GM12891 (cell line): ENCODE results near the gene TBC1D10B.

Experiments
- DNase-seq: peaks from one replicate; pipeline ENCODE4 v3.0.0; 2011; ENCODE audit warnings: low spot score; ENCODE audit not compliant: insufficient read length
- FAIRE-seq: peaks from 2 replicates; lab custom pipeline; 2011; peaks lifted over from hg19 to GRCh38; lab: Jason Lieb, UNC
- PAX5 ChIP-seq: IDR thresholded peaks from 2 replicates; pipeline ENCODE4 v1.6.1; 2011; ENCODE audit warnings: low read length, moderate library complexity, mild to moderate bottlenecking; ENCODE audit not compliant: insufficient read depth, severe bottlenecking
- POLR2A ChIP-seq: IDR thresholded peaks from 2 replicates; pipeline ENCODE4 v1.6.1; 2011; ENCODE audit warnings: low read depth, low read length, control low read depth
- POLR2AphosphoS5 ChIP-seq: IDR thresholded peaks from 2 replicates; pipeline ENCODE4 v1.6.1; 2011; ENCODE audit warnings: low read depth, low read length, control low read depth
- POU2F2 ChIP-seq: IDR thresholded peaks from 2 replicates; pipeline ENCODE4 v1.6.1; 2011; ENCODE audit warnings: low read depth, mild to moderate bottlenecking, control low read depth, low read length, moderate library complexity
- SPI1 ChIP-seq: IDR thresholded peaks from 2 replicates; pipeline ENCODE4 v1.6.1; 2011; ENCODE audit warnings: low read depth, low read length, control low read depth
- TAF1 ChIP-seq: IDR thresholded peaks from 2 replicates; pipeline ENCODE4 v1.6.1; 2011; ENCODE audit warnings: low read depth, low read length, control low read depth

Gene TBC1D10B

DNA sequence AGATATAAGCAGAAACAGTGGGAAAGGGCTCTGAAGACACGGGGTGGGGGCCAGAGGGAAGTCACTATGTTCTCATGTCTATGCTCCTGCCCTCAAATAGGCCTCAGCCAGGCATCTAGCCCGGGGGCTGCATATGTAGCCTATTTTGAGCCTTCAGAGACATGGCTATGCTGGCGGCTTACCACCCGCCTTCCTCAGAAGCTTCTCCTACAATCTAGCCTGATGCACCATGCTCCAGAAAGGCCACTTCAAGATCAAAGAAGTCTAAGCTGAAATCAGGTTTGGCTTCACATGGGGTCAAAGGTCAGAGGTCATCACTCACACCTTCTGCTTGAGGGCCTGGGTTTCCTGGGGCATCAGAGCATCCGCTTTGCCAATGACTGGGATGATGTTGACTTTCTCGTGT lies 10.5 kb upstream of the TBC1D10B start:
- no peak for TF ChIP-seq POU2F2
- no peak for TF ChIP-seq SPI1
- no peak for TF ChIP-seq POLR2AphosphoS5
- TF ChIP-seq POLR2A = no peak
- TF ChIP-seq TAF1 = no peak
- DNase-seq (no peak), FAIRE-seq (no peak)

DNA sequence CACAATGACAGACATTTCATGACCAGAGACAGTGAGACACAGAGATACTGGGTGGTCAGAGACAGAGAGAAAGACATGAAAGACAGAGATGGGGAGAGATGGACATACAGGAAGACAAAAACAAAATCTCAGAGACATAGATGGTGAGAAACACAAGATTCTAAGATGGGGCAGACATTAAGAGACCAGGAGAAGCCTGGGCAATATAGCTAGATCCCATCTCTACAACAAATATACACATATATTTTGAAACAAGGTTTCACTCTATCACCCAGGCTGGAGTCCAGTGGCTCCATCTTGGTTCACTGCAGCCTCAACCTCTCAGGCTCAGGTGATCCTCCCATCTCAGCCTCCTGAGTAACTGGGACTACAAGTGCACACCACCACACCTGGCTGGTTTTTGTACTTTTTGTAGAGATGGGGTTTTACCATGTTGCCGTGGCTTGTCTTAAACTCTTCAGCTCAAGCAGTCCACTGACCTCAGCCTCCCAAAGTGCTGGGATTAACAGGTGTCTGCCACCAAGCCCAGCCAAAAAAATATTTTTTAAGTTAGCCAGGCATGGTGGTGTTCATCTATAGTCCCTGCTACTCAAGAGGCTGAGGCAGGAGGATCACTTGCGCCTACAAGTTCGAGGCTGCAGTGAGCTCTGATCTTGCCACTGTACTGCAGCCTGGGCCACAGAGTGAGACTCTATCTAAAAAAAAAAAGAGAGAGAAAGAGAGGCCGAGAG lies 9.9 kb upstream of the TBC1D10B start:
- FAIRE-seq = no peak
- no peak for DNase-seq
- no peak for TF ChIP-seq POLR2A

DNA sequence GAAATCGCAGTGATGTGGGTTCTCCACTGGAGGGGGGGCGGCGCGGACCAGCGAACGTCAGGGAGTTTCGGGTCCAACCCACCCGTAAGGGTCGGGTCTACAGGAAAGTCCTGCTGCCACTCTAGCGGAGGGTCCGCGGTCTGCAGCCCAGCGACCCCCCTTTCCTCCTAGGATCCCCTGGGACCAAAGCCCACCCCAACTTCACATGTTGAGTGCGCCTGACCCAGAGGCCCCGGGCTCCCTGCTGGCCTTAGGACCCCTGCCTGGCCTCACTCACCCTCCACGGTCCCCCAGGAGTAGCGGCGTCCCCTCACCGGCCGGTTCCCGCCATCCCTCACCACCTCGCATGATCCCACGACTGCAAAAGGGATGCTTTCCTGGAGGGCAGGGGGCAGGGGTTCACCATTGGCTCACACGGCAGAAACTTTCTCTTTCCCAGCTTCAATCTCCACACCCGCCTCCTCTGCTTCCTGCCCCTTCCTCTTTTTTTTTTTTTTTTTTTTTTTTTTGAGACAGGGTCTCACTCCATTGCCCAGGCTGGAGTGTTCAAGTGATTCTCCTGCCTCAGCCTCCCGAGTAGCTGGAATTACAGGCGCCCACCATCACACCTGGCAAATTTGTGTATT lies 9.0 kb upstream of the TBC1D10B start:
- DNase-seq (no peak), FAIRE-seq (no peak)
- TF ChIP-seq PAX5 (no peak), POLR2A (no peak), POLR2AphosphoS5 (no peak), TAF1 (no peak), SPI1 (no peak), POU2F2 (no peak)

DNA sequence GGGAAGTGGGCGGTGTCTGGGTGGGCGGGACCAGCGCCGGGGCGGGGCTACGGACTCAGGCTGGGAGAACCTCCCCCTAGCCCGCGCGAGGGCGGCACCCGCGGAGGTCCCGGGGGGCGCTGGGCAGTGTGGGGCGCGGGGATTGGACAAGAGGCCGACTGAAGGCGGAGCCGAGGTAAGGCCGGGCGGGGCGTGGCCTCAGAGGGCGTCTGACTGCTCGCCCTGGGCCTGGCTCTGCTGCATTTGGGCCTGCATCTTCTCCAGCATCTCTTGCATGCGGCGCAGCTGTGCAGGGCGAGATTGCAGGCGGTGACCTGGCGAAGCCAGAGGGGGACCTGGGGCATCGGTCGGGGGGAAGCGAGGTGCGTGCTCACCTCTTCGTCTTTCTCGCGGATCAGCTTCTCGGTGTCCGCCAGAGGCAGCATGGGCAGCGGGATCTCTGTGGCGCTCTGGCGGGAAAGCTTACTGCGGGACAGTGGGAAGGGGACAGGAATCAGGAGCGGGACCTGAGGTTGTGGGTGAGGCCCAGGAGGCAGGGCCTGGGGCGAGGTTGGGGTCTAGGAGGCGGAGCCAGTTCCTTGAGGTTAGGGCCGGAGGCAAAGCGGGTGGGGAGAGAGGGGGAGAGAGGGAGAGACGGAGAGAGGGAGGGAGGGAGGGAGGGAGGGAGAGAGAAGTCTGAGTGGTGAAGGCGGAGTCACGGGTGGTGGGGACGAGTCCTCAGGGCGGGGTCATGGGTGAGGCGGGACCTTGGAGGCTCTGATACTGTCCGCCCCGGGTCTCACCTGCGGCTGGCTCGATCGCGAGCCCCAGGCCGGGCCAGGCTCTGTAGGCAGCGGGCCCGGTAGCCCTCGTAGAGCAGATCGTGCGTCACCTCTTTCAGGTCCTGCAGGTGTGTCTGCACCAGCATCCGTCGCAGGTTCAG lies 8.2 kb upstream of the TBC1D10B start:
- peak; percentile 18; the same call in 1 of the 2 replicates for TF ChIP-seq POLR2A
- no peak; the same call in 1 of the 2 replicates for TF ChIP-seq POLR2AphosphoS5
- TF ChIP-seq SPI1 = no peak
- 0 out of 2 replicates have a peak, but pooled peaks have one; percentile 3 for TF ChIP-seq TAF1
- TF ChIP-seq PAX5 = no peak

DNA sequence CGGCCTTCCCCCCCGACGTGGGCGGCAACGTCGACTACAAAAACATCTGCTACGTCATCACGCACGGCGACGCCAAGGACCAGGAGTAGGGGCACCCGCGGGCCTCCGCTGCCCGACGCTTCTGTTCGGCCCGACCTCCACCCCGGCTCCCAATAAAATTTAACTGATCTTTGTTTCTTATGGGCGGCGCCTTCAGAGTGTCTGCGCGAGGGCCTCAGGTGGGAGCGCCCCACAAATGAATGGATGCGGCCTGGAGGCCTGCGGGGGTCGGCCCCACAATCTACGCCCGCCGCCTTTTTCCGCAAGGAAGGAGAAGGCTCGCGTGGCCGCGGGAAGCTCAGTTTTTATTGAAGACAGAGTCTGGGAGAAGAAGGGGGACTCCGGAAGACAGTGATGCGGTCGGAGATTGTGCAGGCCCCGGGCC lies 7.5 kb upstream of the TBC1D10B start:
- DNase-seq = peak; percentile 65
- TF ChIP-seq POLR2A (peak; percentile 55), POLR2AphosphoS5 (no peak), PAX5 (no peak), TAF1 (no peak; the same call in 1 of the 2 replicates), SPI1 (0 out of 2 replicates have a peak, but pooled peaks have one; percentile 16)
- FAIRE-seq = no peak

More for the DNA sequence above, 8.2 kb upstream of the TBC1D10B start:
- FAIRE-seq (peak; percentile 97), DNase-seq (peak; percentile 98)

DNA sequence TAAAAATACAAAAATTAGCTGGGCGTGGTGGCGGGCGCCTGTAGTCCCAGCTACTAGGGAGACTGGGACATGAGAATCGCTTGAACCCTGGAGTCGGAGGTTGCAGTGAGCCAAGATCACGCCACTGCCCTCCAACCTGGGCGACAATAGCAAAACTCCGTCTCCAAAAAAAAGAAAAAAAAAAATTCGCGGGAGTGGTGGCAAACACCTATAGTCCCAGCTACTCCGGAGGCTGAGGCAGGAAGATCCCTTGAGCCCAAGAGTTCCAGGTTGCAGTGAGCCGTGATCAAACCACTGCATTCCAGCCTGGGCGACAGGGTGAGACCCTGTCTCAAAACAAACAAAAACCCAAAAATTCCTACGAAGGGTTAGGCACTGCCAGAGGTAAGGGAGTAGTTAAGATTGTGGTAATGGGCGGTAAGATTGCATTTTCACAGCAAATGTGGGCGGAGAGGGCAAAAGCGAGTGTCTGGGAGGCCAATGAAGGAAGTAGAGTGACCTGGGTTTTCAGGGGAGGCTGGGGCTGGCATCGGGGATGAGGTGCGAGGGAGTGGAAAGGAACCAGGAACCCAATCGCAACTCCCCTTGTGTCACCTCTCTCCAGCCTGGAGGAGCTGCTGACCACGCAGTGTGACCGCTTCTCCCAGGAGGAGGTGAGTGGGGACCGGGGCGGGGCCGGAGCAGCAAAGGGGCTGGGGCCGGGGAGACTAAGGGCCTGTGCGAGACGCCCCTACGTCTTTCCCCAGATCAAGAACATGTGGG lies 6.9 kb upstream of the TBC1D10B start:
- DNase-seq = no peak
- TF ChIP-seq SPI1 (no peak), TAF1 (no peak), POLR2A (no peak), POU2F2 (no peak), POLR2AphosphoS5 (no peak), PAX5 (no peak)
- FAIRE-seq = no peak

DNA sequence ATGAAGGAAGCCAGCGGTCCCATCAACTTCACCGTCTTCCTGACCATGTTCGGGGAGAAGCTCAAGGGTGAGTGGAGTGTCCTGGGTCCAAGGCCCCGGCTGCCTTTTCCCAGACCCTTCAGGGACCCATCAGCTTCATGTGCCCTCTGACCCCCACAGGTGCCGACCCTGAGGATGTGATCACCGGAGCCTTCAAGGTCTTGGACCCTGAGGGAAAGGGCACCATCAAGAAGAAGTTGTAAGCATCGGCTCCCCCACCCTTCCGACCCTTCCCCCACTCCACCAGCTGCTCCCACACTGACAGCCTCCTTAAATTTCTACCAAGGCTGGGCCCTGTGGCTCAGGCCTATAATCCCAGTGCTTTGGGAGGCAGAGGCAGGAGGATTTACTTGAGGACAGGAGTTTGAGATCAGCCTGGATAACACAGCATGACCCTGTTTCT lies 6.2 kb upstream of the TBC1D10B start:
- FAIRE-seq = no peak
- TF ChIP-seq PAX5 (no peak), POLR2A (no peak), POU2F2 (no peak)

DNA sequence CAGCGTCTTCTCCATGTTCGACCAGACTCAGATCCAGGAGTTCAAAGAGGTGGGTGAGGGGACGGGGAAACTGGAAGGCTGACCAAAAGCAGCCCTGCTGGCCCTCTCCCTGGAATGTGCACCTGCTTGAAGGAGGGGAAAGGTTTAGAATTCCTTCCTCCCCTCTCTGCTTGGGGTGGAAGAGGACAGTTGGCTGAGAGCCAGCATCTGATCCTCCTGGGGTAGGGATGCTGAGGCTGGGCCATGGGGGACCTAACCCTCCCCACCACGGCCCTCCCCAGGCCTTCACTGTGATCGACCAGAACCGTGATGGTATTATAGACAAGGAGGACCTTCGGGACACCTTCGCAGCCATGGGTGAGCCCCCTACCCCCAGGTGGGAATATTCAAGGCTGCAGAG lies 5.6 kb upstream of the TBC1D10B start:
- TF ChIP-seq SPI1 (no peak), PAX5 (no peak)
- DNase-seq = no peak
- FAIRE-seq = no peak

More for the DNA sequence above, 6.2 kb upstream of the TBC1D10B start:
- DNase-seq = no peak

DNA sequence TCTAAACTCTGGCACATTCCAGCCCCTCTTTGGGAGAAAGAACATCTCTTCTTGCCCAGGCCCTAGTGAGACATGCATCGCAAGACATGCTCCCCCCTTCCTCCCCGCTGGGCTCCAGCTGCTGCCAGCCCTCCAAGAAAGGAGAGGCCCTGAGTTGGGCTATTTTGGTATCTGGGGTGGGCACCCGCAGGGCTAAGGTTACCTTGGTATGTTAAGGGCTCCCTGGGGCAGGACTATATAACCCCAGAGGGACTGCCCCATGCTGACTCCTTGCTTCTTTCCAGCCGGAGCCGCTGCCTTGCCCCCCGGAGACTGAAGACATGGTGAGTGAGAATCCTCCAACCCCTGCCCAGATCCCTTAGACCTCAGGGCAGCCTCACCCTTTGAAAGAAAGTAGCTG lies 4.2 kb upstream of the TBC1D10B start, which contains the start of gene MYL11:
Gene MYL11 (plus strand): TSS at position 265 of the 400 bp plus-strand sequence. CDS start 56 bp downstream, at position 321.
- FAIRE-seq = no peak
- DNase-seq = no peak
- no peak for TF ChIP-seq POLR2AphosphoS5
- TF ChIP-seq POLR2A = no peak
- TF ChIP-seq POU2F2 = no peak
- TF ChIP-seq TAF1 = no peak
- TF ChIP-seq PAX5 = no peak
- no peak for TF ChIP-seq SPI1
